ENCODE results near the gene TIFAB. TPM values are rescaled to one million over a fixed set of nuclear protein-coding genes. Genes with fewer than 3 reads are reported as not detected.

TIFAB gene
- polyA plus RNA-seq, 1 donor from 2014 or later = not detected

GRCh38 chr5:135432113-135432512 is 20.0 kb downstream of the TIFAB start:
- H3K9me3 ChIP-seq (ENCODE audit: low read length) = no peaks in the 10 kb centered on the region
- no peaks in the 10 kb centered on the region for H3K79me2 ChIP-seq (replicated peaks; ENCODE audit: insufficient read depth, low read length)
- no peaks in the 10 kb centered on the region for H3F3A ChIP-seq (ENCODE audit: insufficient read depth, low read length, poor library complexity, severe bottlenecking)
- H3K9ac ChIP-seq (ENCODE audit: low read length) = no peak overlapping the region
- no peaks in the 10 kb centered on the region for H4K20me1 ChIP-seq (ENCODE audit: insufficient read depth)
- H3K4me3 ChIP-seq (ENCODE audit: low read length) = no peak overlapping the region
- no peak overlapping the region for H2AFZ ChIP-seq (ENCODE audit: low read depth, low read length)
- no peaks in the 10 kb centered on the region for H3K9me2 ChIP-seq (ENCODE audit: insufficient read depth, low read length)
- no peaks in the 10 kb centered on the region for H3K36me3 ChIP-seq (ENCODE audit: insufficient read depth, low read length)
- no peak overlapping the region for H3K4me2 ChIP-seq (ENCODE audit: low read length)
- TF ChIP-seq REST (IDR thresholded peaks at IDR 0.05; ENCODE audit: borderline replicate concordance) (no peak), MXI1 (conservative IDR thresholded peaks at IDR 0.05; ENCODE audit: poor library complexity, severe bottlenecking) (no peak), SMC3 (conservative IDR thresholded peaks at IDR 0.05; ENCODE audit: poor library complexity) (no peak)
- H3K27ac ChIP-seq (ENCODE audit: low read length) = no peak overlapping the region
- H3K27me3 ChIP-seq (ENCODE audit: insufficient read depth, low read depth, low read length) = no peaks in the 10 kb centered on the region

GRCh38 chr5:135430135-135430437 is 22.1 kb downstream of the TIFAB start:
- Histone ChIP-seq H3K36me3 (ENCODE audit: insufficient read depth, low read length) (no peaks in the 10 kb centered on the region), H3K27ac (ENCODE audit: low read length) (no peak overlapping the region), H4K20me1 (ENCODE audit: insufficient read depth) (no peaks in the 10 kb centered on the region), H3K9ac (ENCODE audit: low read length) (no peak overlapping the region), H3K9me2 (ENCODE audit: insufficient read depth, low read length) (no peaks in the 10 kb centered on the region), H2AFZ (ENCODE audit: low read depth, low read length) (no peak overlapping the region), H3K27me3 (ENCODE audit: insufficient read depth, low read depth, low read length) (no peaks in the 10 kb centered on the region), H3K4me2 (ENCODE audit: low read length) (no peak overlapping the region), H3K9me3 (ENCODE audit: low read length) (no peaks in the 10 kb centered on the region), H3K79me2 (replicated peaks; ENCODE audit: insufficient read depth, low read length) (no peaks in the 10 kb centered on the region), H3K4me3 (ENCODE audit: low read length) (no peak overlapping the region), H3F3A (ENCODE audit: insufficient read depth, low read length, poor library complexity, severe bottlenecking) (no peaks in the 10 kb centered on the region)
- no peak for TF ChIP-seq SMC3 (conservative IDR thresholded peaks at IDR 0.05; ENCODE audit: poor library complexity)
- no peak for TF ChIP-seq POLR2AphosphoS5 (IDR thresholded peaks at IDR 0.05)
- TF ChIP-seq TAF1 (IDR thresholded peaks at IDR 0.05; ENCODE audit: low read depth) = no peak
- TF ChIP-seq REST (IDR thresholded peaks at IDR 0.05; ENCODE audit: borderline replicate concordance) = no peak
- no peak for TF ChIP-seq MXI1 (conservative IDR thresholded peaks at IDR 0.05; ENCODE audit: poor library complexity, severe bottlenecking)
- no peak for TF ChIP-seq EZH2 (IDR thresholded peaks at IDR 0.05; ENCODE audit: borderline replicate concordance, insufficient read depth, low read length, poor library complexity, severe bottlenecking)
- no peak for TF ChIP-seq CTCF (IDR thresholded peaks at IDR 0.05; ENCODE audit: poor library complexity, severe bottlenecking)
- no peak for TF ChIP-seq RAD21 (conservative IDR thresholded peaks at IDR 0.05)
- no peak for TF ChIP-seq EP300 (conservative IDR thresholded peaks at IDR 0.05; ENCODE audit: poor library complexity, severe bottlenecking)

All from neural cell (in vitro differentiated cells).